ENCODE measurements around the gene STARD6. TPM values are rescaled to one million over a fixed set of nuclear protein-coding genes. Genes with fewer than 3 reads are reported as not detected.

The STARD6 gene
- not detected for total RNA-seq

DNA sequence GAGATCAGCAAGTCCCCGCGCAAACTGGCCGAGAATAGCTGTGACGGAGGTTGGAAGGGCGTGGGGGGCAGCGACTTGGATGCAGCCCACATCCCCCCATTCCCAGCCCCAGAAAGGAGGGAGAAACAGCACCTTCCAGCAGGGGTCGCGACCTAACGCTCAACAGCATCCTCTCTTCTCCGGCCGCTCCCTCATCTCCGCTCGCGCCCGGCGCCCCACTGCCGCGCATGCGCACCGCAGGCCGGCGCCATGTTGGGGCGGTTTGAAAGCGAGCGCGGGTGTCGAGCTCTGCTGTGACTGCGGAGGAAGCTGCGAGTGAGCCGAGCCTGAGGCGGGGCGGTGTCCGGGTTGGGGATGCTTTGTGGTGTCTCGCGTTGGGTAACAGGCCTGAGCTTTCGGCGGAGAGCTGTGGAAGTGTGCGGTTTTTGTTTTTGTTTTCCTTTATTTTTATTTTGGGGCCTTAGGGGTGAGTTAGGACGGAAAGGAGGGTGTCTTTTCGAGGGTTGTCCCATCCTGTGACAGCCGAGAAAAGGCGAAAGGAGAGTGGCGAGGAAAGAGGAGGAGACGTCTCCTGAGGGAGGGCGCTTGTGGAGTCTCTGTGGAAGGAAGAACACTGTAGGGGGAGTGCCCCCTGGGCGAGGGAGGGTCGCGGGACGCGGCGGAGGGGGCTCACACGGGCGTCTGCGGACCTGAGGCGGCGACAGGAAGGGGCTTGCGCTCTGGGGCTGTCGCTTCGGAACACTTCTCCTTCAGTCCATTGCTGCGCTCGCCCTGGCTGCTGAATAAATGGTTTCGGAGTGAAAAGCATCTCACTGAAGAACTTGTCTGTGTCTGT, at the start of gene STARD6, which contains the start of gene C18orf54:
Gene STARD6 (minus strand): TSS at position 199 of the 835 bp plus-strand sequence. CDS start 3,285 bp downstream, outside the sequence.
Gene C18orf54 (plus strand): TSS at position 247 of the 835 bp plus-strand sequence. CDS start 2,667 bp downstream, outside the sequence.
- TF ChIP-seq CTCF (IDR thresholded peaks at IDR 0.05) (no peak), POLR2A (IDR thresholded peaks at IDR 0.05) (no peak)
- peak; percentile 70 to 97 for DNase-seq (ENCODE audit: low spot score in 2 of 2)
- H3K4me3 ChIP-seq (ENCODE audit: low read depth, poor library complexity, severe bottlenecking): peak within 1 kb of the TSS; percentile 75
- 0% methylated on average over 53 to 62 of the region's 62 CpGs for WGBS, 2 donors
- intact Hi-C loops (cut with DNase I; ENCODE audit: low total_unique reads): no loop called here

GRCh38 chr18:54405290-54405689, 47.6 kb upstream of the STARD6 start:
- TF ChIP-seq CTCF (IDR thresholded peaks at IDR 0.05) (no peak), POLR2A (IDR thresholded peaks at IDR 0.05) (no peak)
- no peak overlapping the region for H3K4me3 ChIP-seq (ENCODE audit: low read depth, poor library complexity, severe bottlenecking)
- intact Hi-C loops (cut with DNase I; ENCODE audit: low total_unique reads): no loop called here
- DNase-seq (ENCODE audit: low spot score in 2 of 2): no peak

GRCh38 chr18:54396760-54397159, 39.1 kb upstream of the STARD6 start:
- 76 to 78% methylated on average over 1 of the region's 1 CpG for WGBS, 2 donors
- intact Hi-C loops (cut with DNase I; ENCODE audit: low total_unique reads): no loop called here
- H3K4me3 ChIP-seq (ENCODE audit: low read depth, poor library complexity, severe bottlenecking): no peak overlapping the region
- TF ChIP-seq CTCF (IDR thresholded peaks at IDR 0.05): no peak
- no peak for TF ChIP-seq POLR2A (IDR thresholded peaks at IDR 0.05)
- DNase-seq (ENCODE audit: low spot score in 2 of 2): no peak

DNA sequence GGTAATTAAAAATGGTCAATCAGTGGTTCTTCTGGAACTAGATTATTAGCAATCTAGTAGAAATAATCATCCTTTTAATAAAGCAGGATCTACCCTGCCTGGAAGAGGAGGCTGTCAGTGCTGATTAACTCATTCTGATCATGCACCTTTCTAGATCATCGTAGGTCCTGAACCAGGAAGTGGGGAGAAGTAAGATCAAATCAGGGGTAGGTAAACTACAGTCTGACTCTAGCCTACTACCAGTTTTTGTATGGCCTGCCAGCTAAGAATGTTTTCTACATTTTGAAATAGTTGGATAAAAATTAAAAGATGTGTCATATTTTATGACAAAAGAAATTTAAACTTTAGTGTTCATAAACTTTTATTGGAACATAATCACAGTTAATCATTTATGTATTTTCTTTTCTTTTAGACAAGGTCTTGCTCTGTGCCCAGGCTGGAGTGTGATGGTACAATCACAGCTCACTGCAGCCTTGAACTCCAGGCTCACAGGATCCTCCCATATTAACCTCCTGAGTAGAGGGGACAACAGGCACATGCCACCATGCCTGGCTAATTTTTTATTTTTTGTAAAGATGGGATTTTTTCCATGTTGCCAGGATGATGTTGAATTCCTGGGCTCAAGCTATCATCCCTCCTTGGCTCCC, 36.1 kb upstream of the STARD6 start:
- TF ChIP-seq CTCF (IDR thresholded peaks at IDR 0.05) (no peak), POLR2A (IDR thresholded peaks at IDR 0.05) (no peak)
- no peak for DNase-seq (ENCODE audit: low spot score in 2 of 2)
- WGBS, 2 donors: 68 to 81% methylated on average over 1 of the region's 1 CpG

GRCh38 chr18:54392543-54393023, 34.9 kb upstream of the STARD6 start:
- no peak for DNase-seq (ENCODE audit: low spot score in 2 of 2)
- TF ChIP-seq CTCF (IDR thresholded peaks at IDR 0.05) (no peak), POLR2A (IDR thresholded peaks at IDR 0.05) (no peak)
- no peak overlapping the region for H3K4me3 ChIP-seq (ENCODE audit: low read depth, poor library complexity, severe bottlenecking)
- WGBS, 2 donors: 31 to 33% methylated on average over 3 of the region's 3 CpGs
- intact Hi-C loops (cut with DNase I; ENCODE audit: low total_unique reads): no loop called here

More for the DNA sequence above, 36.1 kb upstream of the STARD6 start:
- H3K4me3 ChIP-seq (ENCODE audit: low read depth, poor library complexity, severe bottlenecking): no peak overlapping the region
- intact Hi-C loops (cut with DNase I; ENCODE audit: low total_unique reads): no loop called here

Measured in lower leg skin (tissue), 4 donors.